HepG2 (cell line): Measurements from ENCODE around the gene DAG1. TPM values are rescaled to one million over a fixed set of nuclear protein-coding genes. Genes with fewer than 3 reads are reported as not detected.

Source experiments
- AHR ChIP-seq: IDR thresholded peaks from 2 replicates; pipeline ENCODE4 v1.6.1; 2018; ENCODE audit warnings: missing genetic modification reagents, missing compliant biosample characterization
- CENPX ChIP-seq: sonication (generic); formaldehyde crosslinking; IDR thresholded peaks from 2 replicates; pipeline ENCODE4 v1.9.0; 2021; ENCODE audit warnings: mild to moderate bottlenecking, missing genetic modification reagents, moderate library complexity
- GPN1 ChIP-seq: sonication (generic); formaldehyde crosslinking; IDR thresholded peaks from 2 replicates; pipeline ENCODE4 v1.5.1; 2020; ENCODE audit warnings: missing genetic modification reagents, borderline replicate concordance
- HNRNPL ChIP-seq: fragments of 200-400 bp; formaldehyde crosslinking; IDR thresholded peaks from 2 replicates; pipeline ENCODE4 v1.6.1; 2017; ENCODE audit warnings: mild to moderate bottlenecking, low read depth, low read length
- IRF2 ChIP-seq: IDR thresholded peaks from 2 replicates; pipeline ENCODE4 v1.6.1; 2018; ENCODE audit warnings: missing genetic modification reagents, missing compliant biosample characterization
- MEF2D ChIP-seq: sonication (generic); formaldehyde crosslinking; IDR thresholded peaks from 2 replicates; pipeline ENCODE4 v1.5.1; 2020; ENCODE audit warnings: mild to moderate bottlenecking, missing genetic modification reagents
- MTA1 ChIP-seq: sonication (generic); formaldehyde crosslinking; IDR thresholded peaks from 2 replicates; pipeline ENCODE4 v1.4.0; 2020; ENCODE audit warnings: missing genetic modification reagents, mild to moderate bottlenecking, borderline replicate concordance
- NKX3-1 ChIP-seq: sonication (generic); formaldehyde crosslinking; IDR thresholded peaks from 2 replicates; pipeline ENCODE4 v1.5.0; 2020; ENCODE audit warnings: missing genetic modification reagents
- ONECUT2 ChIP-seq: sonication (generic); formaldehyde crosslinking; IDR thresholded peaks from 2 replicates; pipeline ENCODE4 v1.4.0; 2020; ENCODE audit warnings: missing genetic modification reagents
- RBM22 ChIP-seq: fragments of 200-400 bp; formaldehyde crosslinking; optimal IDR thresholded peaks from 2 replicates; pipeline ENCODE3; 2017; ENCODE audit warnings: mild to moderate bottlenecking, low read length, moderate library complexity
- SALL2 ChIP-seq: sonication (generic); formaldehyde crosslinking; IDR thresholded peaks from 2 replicates; pipeline ENCODE4 v1.8.1; 2023; ENCODE audit warnings: mild to moderate bottlenecking, missing genetic modification reagents, inconsistent platforms
- SIX1 ChIP-seq: sonication (generic); formaldehyde crosslinking; IDR thresholded peaks from 2 replicates; pipeline ENCODE4 v1.4.0; 2020; ENCODE audit warnings: missing genetic modification reagents, borderline replicate concordance
- SMC3 ChIP-seq: IDR thresholded peaks from 2 replicates; pipeline ENCODE4 v1.6.1; 2011; ENCODE audit warnings: low read length, improper control_type of control experiment
- TBX3 ChIP-seq: fragments of 450-650 bp; IDR thresholded peaks from 2 replicates; pipeline ENCODE4 v1.6.1; 2017; ENCODE audit warnings: antibody characterized with exemption, mild to moderate bottlenecking, inconsistent platforms, borderline replicate concordance
- TCF7 ChIP-seq: sonication (generic); IDR thresholded peaks from 2 replicates; pipeline ENCODE4 v1.6.1; 2016; ENCODE audit warnings: antibody characterized with exemption, low read depth
- ZNF7 ChIP-seq: IDR thresholded peaks from 2 replicates; pipeline ENCODE4 v1.6.1; 2016; ENCODE audit warnings: missing biosample characterization, missing genetic modification reagents
- ZSCAN29 ChIP-seq: sonication (generic); formaldehyde crosslinking; conservative IDR thresholded peaks from 2 replicates; pipeline ENCODE4 v1.4.0; 2020; ENCODE audit warnings: mild to moderate bottlenecking, missing genetic modification reagents
- polyA plus RNA-seq, 8 experiments: library from polyadenylated mRNA; depleted of rRNA in 3 of 8; stranded (reverse) in 7 of 8; unstranded in 1 of 8; fragments of >200 nt; fragmentation: Illumina TruSeq in 4 of 8; extraction: Trizol in 4 of 8; gene quantifications; 2 replicates each; pipeline versions ENCODE4 v1.2.1 to v1.2.3, GENCODE V29; 2011 to 2016; ENCODE audit warnings: low read depth in 4 of 8, missing spikeins in 1 of 8, mixed read lengths in 1 of 8; ENCODE audit not compliant: insufficient read depth in 1 of 8
- total RNA-seq, 5 experiments: library from RNA; depleted of rRNA; stranded (reverse); fragments of >200 nt; fragmentation: Illumina TruSeq; extraction: Trizol; gene quantifications; 2 replicates each; pipeline ENCODE4 v1.2.3, GENCODE V29; 2016; ENCODE audit warnings: low read depth in 1 of 5
- TF ChIP-seq, protein P1 (sequence below): sonication (generic); formaldehyde crosslinking; IDR thresholded peaks from 2 replicates; pipeline ENCODE4 v1.9.0; 2022; ENCODE audit warnings: missing genetic modification reagents, mild to moderate bottlenecking, borderline replicate concordance
- TF ChIP-seq, protein P2 (sequence below): sonication (generic); formaldehyde crosslinking; IDR thresholded peaks from 2 replicates; pipeline ENCODE4 v1.4.0; 2020; ENCODE audit warnings: missing genetic modification reagents, borderline replicate concordance
- TF ChIP-seq, protein P3 (sequence below): IDR thresholded peaks from 2 replicates; pipeline ENCODE4 v1.6.1; 2016; ENCODE audit warnings: low read depth, missing genetic modification reagents, missing compliant biosample characterization
- TF ChIP-seq, protein P4 (sequence below): IDR thresholded peaks from 2 replicates; pipeline ENCODE4 v1.6.1; 2018; ENCODE audit warnings: missing genetic modification reagents, mild to moderate bottlenecking, missing compliant biosample characterization

Gene DAG1
- total and polyA plus RNA-seq, 2 of the 13 experiments (the other 11 are each of a cell fraction or from before 2014, with no cell fraction given): 47.3 to 50.4 TPM

DNA sequence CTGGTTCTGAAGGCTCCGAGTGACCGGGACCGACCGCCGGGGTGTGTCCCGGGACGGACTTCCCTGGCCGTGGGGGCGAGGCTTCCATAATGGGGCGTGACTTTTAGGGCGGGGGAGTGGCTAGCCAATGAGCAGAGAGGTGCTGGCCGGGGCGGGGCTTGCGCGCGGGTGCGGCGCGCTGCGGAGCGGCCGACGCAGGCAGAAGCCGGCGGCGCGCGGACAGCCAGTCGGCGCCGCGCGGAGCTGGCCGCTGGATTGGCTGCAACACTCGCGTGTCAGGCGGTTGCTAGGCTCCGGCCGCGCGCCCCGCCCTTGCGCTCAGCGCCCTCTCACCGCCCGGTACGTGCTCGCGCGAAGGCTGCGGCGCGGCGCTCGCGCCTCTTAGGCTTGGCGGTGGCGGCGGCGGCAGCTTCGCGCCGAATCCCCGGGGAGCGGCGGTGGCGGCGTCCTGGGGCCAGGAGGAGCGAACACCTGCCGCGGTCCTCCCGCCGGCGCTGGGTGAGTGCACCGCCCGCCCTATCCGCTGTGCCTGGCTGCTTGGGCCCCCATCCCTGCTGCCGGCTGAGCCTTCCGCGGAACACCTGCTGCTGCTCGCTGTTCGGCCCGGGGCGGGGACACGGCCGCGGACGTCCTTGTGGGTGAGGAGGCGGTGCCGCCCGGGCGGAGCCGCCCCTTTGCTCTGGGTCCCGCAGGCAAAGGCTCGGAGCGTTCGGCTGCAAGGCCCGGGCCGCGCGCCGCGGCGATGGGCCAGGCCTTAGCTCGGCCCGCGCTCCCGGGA lies at the start of gene DAG1 (continued):
- TF ChIP-seq IRF2 (CRISPR knock-in tag) (no peak), SIX1 (CRISPR knock-in tag) (no peak), HNRNPL (no peak), ONECUT2 (no peak), ZNF7 (CRISPR knock-in tag) (no peak), MTA1 (no peak), ZSCAN29 (CRISPR knock-in tag) (no peak), RBM22 (no peak), SMC3 (no peak), NKX3-1 (CRISPR knock-in tag) (no peak), GPN1 (no peak), AHR (CRISPR knock-in tag) (0 out of 2 replicates have a peak, but pooled peaks have one; percentile 36), SALL2 (CRISPR knock-in tag) (peak; percentile 27; the same call in 1 of the 2 replicates), CENPX (CRISPR knock-in tag) (no peak), MEF2D (no peak), TBX3 (no peak), TCF7 (no peak)
- TF ChIP-seq, protein P1, sequence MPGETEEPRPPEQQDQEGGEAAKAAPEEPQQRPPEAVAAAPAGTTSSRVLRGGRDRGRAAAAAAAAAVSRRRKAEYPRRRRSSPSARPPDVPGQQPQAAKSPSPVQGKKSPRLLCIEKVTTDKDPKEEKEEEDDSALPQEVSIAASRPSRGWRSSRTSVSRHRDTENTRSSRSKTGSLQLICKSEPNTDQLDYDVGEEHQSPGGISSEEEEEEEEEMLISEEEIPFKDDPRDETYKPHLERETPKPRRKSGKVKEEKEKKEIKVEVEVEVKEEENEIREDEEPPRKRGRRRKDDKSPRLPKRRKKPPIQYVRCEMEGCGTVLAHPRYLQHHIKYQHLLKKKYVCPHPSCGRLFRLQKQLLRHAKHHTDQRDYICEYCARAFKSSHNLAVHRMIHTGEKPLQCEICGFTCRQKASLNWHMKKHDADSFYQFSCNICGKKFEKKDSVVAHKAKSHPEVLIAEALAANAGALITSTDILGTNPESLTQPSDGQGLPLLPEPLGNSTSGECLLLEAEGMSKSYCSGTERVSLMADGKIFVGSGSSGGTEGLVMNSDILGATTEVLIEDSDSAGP (CRISPR knock-in tag): peak; percentile 72; the same call in 1 of the 2 replicates
- TF ChIP-seq, protein P2, sequence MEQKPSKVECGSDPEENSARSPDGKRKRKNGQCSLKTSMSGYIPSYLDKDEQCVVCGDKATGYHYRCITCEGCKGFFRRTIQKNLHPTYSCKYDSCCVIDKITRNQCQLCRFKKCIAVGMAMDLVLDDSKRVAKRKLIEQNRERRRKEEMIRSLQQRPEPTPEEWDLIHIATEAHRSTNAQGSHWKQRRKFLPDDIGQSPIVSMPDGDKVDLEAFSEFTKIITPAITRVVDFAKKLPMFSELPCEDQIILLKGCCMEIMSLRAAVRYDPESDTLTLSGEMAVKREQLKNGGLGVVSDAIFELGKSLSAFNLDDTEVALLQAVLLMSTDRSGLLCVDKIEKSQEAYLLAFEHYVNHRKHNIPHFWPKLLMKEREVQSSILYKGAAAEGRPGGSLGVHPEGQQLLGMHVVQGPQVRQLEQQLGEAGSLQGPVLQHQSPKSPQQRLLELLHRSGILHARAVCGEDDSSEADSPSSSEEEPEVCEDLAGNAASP (CRISPR knock-in tag): 0 out of 2 replicates have a peak, but pooled peaks have one; percentile 13
- TF ChIP-seq, protein P3, sequence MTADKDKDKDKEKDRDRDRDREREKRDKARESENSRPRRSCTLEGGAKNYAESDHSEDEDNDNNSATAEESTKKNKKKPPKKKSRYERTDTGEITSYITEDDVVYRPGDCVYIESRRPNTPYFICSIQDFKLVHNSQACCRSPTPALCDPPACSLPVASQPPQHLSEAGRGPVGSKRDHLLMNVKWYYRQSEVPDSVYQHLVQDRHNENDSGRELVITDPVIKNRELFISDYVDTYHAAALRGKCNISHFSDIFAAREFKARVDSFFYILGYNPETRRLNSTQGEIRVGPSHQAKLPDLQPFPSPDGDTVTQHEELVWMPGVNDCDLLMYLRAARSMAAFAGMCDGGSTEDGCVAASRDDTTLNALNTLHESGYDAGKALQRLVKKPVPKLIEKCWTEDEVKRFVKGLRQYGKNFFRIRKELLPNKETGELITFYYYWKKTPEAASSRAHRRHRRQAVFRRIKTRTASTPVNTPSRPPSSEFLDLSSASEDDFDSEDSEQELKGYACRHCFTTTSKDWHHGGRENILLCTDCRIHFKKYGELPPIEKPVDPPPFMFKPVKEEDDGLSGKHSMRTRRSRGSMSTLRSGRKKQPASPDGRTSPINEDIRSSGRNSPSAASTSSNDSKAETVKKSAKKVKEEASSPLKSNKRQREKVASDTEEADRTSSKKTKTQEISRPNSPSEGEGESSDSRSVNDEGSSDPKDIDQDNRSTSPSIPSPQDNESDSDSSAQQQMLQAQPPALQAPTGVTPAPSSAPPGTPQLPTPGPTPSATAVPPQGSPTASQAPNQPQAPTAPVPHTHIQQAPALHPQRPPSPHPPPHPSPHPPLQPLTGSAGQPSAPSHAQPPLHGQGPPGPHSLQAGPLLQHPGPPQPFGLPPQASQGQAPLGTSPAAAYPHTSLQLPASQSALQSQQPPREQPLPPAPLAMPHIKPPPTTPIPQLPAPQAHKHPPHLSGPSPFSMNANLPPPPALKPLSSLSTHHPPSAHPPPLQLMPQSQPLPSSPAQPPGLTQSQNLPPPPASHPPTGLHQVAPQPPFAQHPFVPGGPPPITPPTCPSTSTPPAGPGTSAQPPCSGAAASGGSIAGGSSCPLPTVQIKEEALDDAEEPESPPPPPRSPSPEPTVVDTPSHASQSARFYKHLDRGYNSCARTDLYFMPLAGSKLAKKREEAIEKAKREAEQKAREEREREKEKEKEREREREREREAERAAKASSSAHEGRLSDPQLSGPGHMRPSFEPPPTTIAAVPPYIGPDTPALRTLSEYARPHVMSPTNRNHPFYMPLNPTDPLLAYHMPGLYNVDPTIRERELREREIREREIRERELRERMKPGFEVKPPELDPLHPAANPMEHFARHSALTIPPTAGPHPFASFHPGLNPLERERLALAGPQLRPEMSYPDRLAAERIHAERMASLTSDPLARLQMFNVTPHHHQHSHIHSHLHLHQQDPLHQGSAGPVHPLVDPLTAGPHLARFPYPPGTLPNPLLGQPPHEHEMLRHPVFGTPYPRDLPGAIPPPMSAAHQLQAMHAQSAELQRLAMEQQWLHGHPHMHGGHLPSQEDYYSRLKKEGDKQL (CRISPR knock-in tag): 0 out of 2 replicates have a peak, but pooled peaks have one; percentile 26
- TF ChIP-seq, protein P4, sequence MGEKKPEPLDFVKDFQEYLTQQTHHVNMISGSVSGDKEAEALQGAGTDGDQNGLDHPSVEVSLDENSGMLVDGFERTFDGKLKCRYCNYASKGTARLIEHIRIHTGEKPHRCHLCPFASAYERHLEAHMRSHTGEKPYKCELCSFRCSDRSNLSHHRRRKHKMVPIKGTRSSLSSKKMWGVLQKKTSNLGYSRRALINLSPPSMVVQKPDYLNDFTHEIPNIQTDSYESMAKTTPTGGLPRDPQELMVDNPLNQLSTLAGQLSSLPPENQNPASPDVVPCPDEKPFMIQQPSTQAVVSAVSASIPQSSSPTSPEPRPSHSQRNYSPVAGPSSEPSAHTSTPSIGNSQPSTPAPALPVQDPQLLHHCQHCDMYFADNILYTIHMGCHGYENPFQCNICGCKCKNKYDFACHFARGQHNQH (CRISPR knock-in tag): no peak; the same call in none of the 2 replicates
